ENCODE measurements around the gene ADGRG2.
A peak's percentile ranks its signal among the peaks of the same experiment; 100 is the strongest.

ADGRG2 gene

DNA sequence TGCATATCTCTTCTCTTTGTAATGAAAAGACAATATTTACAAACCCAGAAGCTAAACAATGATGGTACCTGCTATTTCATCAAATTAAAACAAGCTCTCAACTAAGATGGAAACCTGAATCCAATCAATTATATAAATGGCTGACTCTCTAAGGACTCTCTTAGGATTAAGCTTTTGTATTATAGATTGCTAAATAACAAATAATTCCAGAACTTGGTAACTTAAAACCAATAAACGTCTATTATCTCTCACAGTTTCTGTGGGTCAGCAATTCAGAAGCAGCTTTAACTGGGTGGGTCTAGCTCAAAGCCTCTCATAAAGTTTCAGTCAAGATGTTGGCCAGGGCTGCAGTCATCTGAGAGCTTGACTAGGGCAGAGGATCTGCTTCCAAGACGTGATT, 150.8 kb downstream of the ADGRG2 start:
- H3K4me1 ChIP-seq (ENCODE audit: control insufficient read depth, insufficient read depth, low read depth, low read length), result peaks cover 1% of the 10 kb centered on the region
- no peak overlapping the region for H2AK5ac ChIP-seq (ENCODE audit: low read length, severe bottlenecking)
- no peak overlapping the region for H3K27ac ChIP-seq (ENCODE audit: low read length, poor library complexity, severe bottlenecking)
- no peak overlapping the region for H3K23ac ChIP-seq (ENCODE audit: low read length in 2 of 2)
- no peak overlapping the region for H4K91ac ChIP-seq (ENCODE audit: low read length)
- WGBS, result 63% methylated on average over 1 of the region's 2 CpGs
- H3K79me1 ChIP-seq (replicated peaks; ENCODE audit: low read length, poor library complexity, severe bottlenecking), result peaks cover 5% of the 10 kb centered on the region
- no peak overlapping the region for H4K8ac ChIP-seq (ENCODE audit: low read length)
- no peak overlapping the region for H2BK15ac ChIP-seq (ENCODE audit: low read depth, poor library complexity, severe bottlenecking)
- no peak overlapping the region for H3K4ac ChIP-seq (ENCODE audit: low read depth in 1 of 2, low read length in 2 of 2)
- no peak overlapping the region for H2BK120ac ChIP-seq (ENCODE audit: low read depth, low read length)
- no peak overlapping the region for H2BK12ac ChIP-seq (ENCODE audit: low read length in 2 of 2)
- no peak overlapping the region for H3K4me2 ChIP-seq (ENCODE audit: low read length, poor library complexity, severe bottlenecking)
- no peak overlapping the region for H3K9ac ChIP-seq (ENCODE audit: low read length)
- H3K18ac ChIP-seq (ENCODE audit: low read depth in 1 of 2, low read length in 2 of 2), result no peak overlapping the region
- no peaks in the 10 kb centered on the region for H3K27me3 ChIP-seq (ENCODE audit: control insufficient read depth in 1 of 2, insufficient read depth in 1 of 2, low read length in 2 of 2)
- H3K4me3 ChIP-seq (ENCODE audit: insufficient read depth in 1 of 2, low read depth in 1 of 2, low read length in 2 of 2), result no peak overlapping the region
- H2AFZ ChIP-seq (ENCODE audit: low read depth, low read length), result no peak overlapping the region
- H2BK5ac ChIP-seq (ENCODE audit: low read depth, low read length, poor library complexity, severe bottlenecking), result no peak overlapping the region
- no peak overlapping the region for H3K14ac ChIP-seq (ENCODE audit: low read length in 2 of 2)
- no peaks in the 10 kb centered on the region for H3K36me3 ChIP-seq (ENCODE audit: control insufficient read depth in 1 of 2, insufficient read depth in 2 of 2, low read depth in 1 of 2, low read length in 2 of 2)
- DNase-seq, result no peak
- H3K9me3 ChIP-seq (ENCODE audit: control insufficient read depth, low read length), result no peaks in the 10 kb centered on the region

DNA sequence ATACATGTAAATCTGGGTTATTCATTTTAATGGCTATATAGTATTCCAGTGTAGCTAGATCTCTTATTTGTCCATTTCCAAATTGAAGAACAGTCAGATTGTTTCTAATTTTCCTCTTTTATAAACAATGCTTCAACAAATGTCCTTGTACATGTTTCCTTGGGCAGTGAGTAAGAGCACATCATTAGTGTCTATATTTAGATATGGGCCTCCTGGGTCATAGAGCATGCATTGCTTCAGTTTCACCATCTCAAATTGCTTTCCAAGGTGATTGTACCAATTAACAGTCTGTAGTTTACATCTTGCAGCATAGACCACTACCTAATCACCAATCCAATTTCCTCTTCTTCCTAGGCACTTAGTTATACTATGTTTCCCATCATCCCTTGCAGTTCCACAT, 151.8 kb downstream of the ADGRG2 start:
- no peak overlapping the region for H3K23ac ChIP-seq (ENCODE audit: low read length in 2 of 2)
- H3K18ac ChIP-seq (ENCODE audit: low read depth in 1 of 2, low read length in 2 of 2), result no peak overlapping the region
- H3K4me3 ChIP-seq (ENCODE audit: insufficient read depth in 1 of 2, low read depth in 1 of 2, low read length in 2 of 2), result no peak overlapping the region
- H2BK5ac ChIP-seq (ENCODE audit: low read depth, low read length, poor library complexity, severe bottlenecking), result no peak overlapping the region
- H2BK120ac ChIP-seq (ENCODE audit: low read depth, low read length), result no peak overlapping the region
- no peak overlapping the region for H4K8ac ChIP-seq (ENCODE audit: low read length)
- H4K91ac ChIP-seq (ENCODE audit: low read length), result no peak overlapping the region
- no peak overlapping the region for H3K14ac ChIP-seq (ENCODE audit: low read length in 2 of 2)
- H2AK5ac ChIP-seq (ENCODE audit: low read length, severe bottlenecking), result no peak overlapping the region
- no peak overlapping the region for H3K9ac ChIP-seq (ENCODE audit: low read length)
- H3K79me1 ChIP-seq (replicated peaks; ENCODE audit: low read length, poor library complexity, severe bottlenecking), result peaks cover 5% of the 10 kb centered on the region
- peak; percentile 22 for DNase-seq
- H3K27me3 ChIP-seq (ENCODE audit: control insufficient read depth in 1 of 2, insufficient read depth in 1 of 2, low read length in 2 of 2), result peaks cover 0 to under 1% of the 10 kb centered on the region in 2 experiments
- no peak overlapping the region for H2AFZ ChIP-seq (ENCODE audit: low read depth, low read length)
- H3K4me2 ChIP-seq (ENCODE audit: low read length, poor library complexity, severe bottlenecking), result no peak overlapping the region
- H2BK12ac ChIP-seq (ENCODE audit: low read length in 2 of 2), result no peak overlapping the region
- no peak overlapping the region for H2BK15ac ChIP-seq (ENCODE audit: low read depth, poor library complexity, severe bottlenecking)
- no peak overlapping the region for H3K27ac ChIP-seq (ENCODE audit: low read length, poor library complexity, severe bottlenecking)
- H3K36me3 ChIP-seq (ENCODE audit: control insufficient read depth in 1 of 2, insufficient read depth in 2 of 2, low read depth in 1 of 2, low read length in 2 of 2), result no peaks in the 10 kb centered on the region
- H3K4me1 ChIP-seq (ENCODE audit: control insufficient read depth, insufficient read depth, low read depth, low read length), result peaks cover 1% of the 10 kb centered on the region
- H3K4ac ChIP-seq (ENCODE audit: low read depth in 1 of 2, low read length in 2 of 2), result no peak overlapping the region
- H3K9me3 ChIP-seq (ENCODE audit: control insufficient read depth, low read length), result no peaks in the 10 kb centered on the region

DNA sequence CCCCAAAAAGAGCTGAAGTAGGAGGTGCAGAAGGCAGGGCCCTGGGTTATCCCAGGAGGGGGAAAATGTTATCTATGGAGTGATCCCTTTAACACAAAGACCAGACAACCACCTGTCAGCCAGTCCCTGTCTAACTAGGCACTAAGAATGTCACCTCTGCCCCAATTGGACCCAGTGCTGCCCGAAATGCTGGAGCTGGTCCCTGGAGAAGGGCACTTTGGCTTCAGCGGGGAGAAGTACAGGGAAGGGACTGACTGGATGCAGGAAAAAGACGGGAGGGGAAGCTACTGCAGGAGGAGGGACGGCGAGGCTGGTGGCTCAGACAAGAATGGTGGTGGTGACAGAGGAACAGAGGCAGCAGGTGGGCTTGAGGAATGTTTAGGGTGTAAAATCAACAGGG, 155.6 kb downstream of the ADGRG2 start:
- no peak overlapping the region for H2BK120ac ChIP-seq (ENCODE audit: low read depth, low read length)
- no peak overlapping the region for H3K4me2 ChIP-seq (ENCODE audit: low read length, poor library complexity, severe bottlenecking)
- H3K27ac ChIP-seq (ENCODE audit: low read length, poor library complexity, severe bottlenecking), result no peak overlapping the region
- H2AK5ac ChIP-seq (ENCODE audit: low read length, severe bottlenecking), result no peak overlapping the region
- H3K4me1 ChIP-seq (ENCODE audit: control insufficient read depth, insufficient read depth, low read depth, low read length), result no peaks in the 10 kb centered on the region
- no peak overlapping the region for H2BK15ac ChIP-seq (ENCODE audit: low read depth, poor library complexity, severe bottlenecking)
- no peak overlapping the region for H3K14ac ChIP-seq (ENCODE audit: low read length in 2 of 2)
- H2BK5ac ChIP-seq (ENCODE audit: low read depth, low read length, poor library complexity, severe bottlenecking), result no peak overlapping the region
- H2BK12ac ChIP-seq (ENCODE audit: low read length in 2 of 2), result no peak overlapping the region
- H3K27me3 ChIP-seq (ENCODE audit: control insufficient read depth in 1 of 2, insufficient read depth in 1 of 2, low read length in 2 of 2), result peaks cover 0 to 6% of the 10 kb centered on the region in 2 experiments
- WGBS, result 99% methylated on average over 5 of the region's 5 CpGs
- no peaks in the 10 kb centered on the region for H3K9me3 ChIP-seq (ENCODE audit: control insufficient read depth, low read length)
- no peak overlapping the region for H3K4me3 ChIP-seq (ENCODE audit: insufficient read depth in 1 of 2, low read depth in 1 of 2, low read length in 2 of 2)
- DNase-seq, result no peak
- H4K91ac ChIP-seq (ENCODE audit: low read length), result no peak overlapping the region
- no peak overlapping the region for H3K18ac ChIP-seq (ENCODE audit: low read depth in 1 of 2, low read length in 2 of 2)
- no peak overlapping the region for H3K9ac ChIP-seq (ENCODE audit: low read length)
- H2AFZ ChIP-seq (ENCODE audit: low read depth, low read length), result no peak overlapping the region
- H3K79me1 ChIP-seq (replicated peaks; ENCODE audit: low read length, poor library complexity, severe bottlenecking), result peaks cover 7% of the 10 kb centered on the region
- H3K23ac ChIP-seq (ENCODE audit: low read length in 2 of 2), result no peak overlapping the region
- no peak overlapping the region for H4K8ac ChIP-seq (ENCODE audit: low read length)
- no peak overlapping the region for H3K4ac ChIP-seq (ENCODE audit: low read depth in 1 of 2, low read length in 2 of 2)
- H3K36me3 ChIP-seq (ENCODE audit: control insufficient read depth in 1 of 2, insufficient read depth in 2 of 2, low read depth in 1 of 2, low read length in 2 of 2), result no peaks in the 10 kb centered on the region

DNA sequence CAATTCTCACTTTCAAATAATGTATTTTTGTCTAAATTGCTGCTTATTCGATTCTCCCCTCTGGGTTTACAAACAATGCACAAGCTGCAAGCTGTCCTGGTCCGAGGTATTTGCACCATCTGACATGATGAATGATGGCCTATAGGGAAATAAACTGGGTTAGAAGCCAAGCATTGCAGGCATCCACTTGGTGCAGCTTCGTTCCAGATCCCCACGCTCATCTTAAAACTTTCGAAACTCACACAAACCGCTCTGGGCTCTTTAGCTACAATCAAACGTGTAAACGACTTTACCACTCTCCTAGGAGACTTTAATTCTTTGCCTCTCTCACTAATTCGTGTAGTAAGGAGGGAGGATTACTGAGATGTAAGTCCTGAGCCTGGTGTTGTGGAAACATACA, 157.4 kb downstream of the ADGRG2 start:
- Histone ChIP-seq H3K4me1 (ENCODE audit: control insufficient read depth, insufficient read depth, low read depth, low read length) (no peaks in the 10 kb centered on the region), H3K27ac (ENCODE audit: low read length, poor library complexity, severe bottlenecking) (no peak overlapping the region), H2BK5ac (ENCODE audit: low read depth, low read length, poor library complexity, severe bottlenecking) (no peak overlapping the region), H3K9ac (ENCODE audit: low read length) (no peak overlapping the region), H2AK5ac (ENCODE audit: low read length, severe bottlenecking) (no peak overlapping the region), H3K27me3 (ENCODE audit: control insufficient read depth in 1 of 2, insufficient read depth in 1 of 2, low read length in 2 of 2) (peaks cover 0 to 6% of the 10 kb centered on the region in 2 experiments), H3K36me3 (ENCODE audit: control insufficient read depth in 1 of 2, insufficient read depth in 2 of 2, low read depth in 1 of 2, low read length in 2 of 2) (no peaks in the 10 kb centered on the region), H3K18ac (ENCODE audit: low read depth in 1 of 2, low read length in 2 of 2) (no peak overlapping the region), H3K79me1 (replicated peaks; ENCODE audit: low read length, poor library complexity, severe bottlenecking) (peaks cover 7% of the 10 kb centered on the region), H2AFZ (ENCODE audit: low read depth, low read length) (no peak overlapping the region), H3K14ac (ENCODE audit: low read length in 2 of 2) (no peak overlapping the region), H3K4ac (ENCODE audit: low read depth in 1 of 2, low read length in 2 of 2) (no peak overlapping the region), H2BK12ac (ENCODE audit: low read length in 2 of 2) (no peak overlapping the region), H3K9me3 (ENCODE audit: control insufficient read depth, low read length) (no peaks in the 10 kb centered on the region), H3K4me3 (ENCODE audit: insufficient read depth in 1 of 2, low read depth in 1 of 2, low read length in 2 of 2) (no peak overlapping the region), H3K4me2 (ENCODE audit: low read length, poor library complexity, severe bottlenecking) (no peak overlapping the region), H2BK15ac (ENCODE audit: low read depth, poor library complexity, severe bottlenecking) (no peak overlapping the region), H3K23ac (ENCODE audit: low read length in 2 of 2) (no peak overlapping the region), H4K8ac (ENCODE audit: low read length) (no peak overlapping the region), H2BK120ac (ENCODE audit: low read depth, low read length) (no peak overlapping the region), H4K91ac (ENCODE audit: low read length) (no peak overlapping the region)
- DNase-seq, result peak; percentile 13
- 34% methylated on average over 3 of the region's 9 CpGs for WGBS

Measured in mesenchymal stem cell (in vitro differentiated cells and primary cell).